HepG2 (cell line): ENCODE results near the gene MFSD2A.

ENCODE experiments used
- FOXK1 ChIP-seq: sonication (generic); formaldehyde crosslinking; IDR thresholded peaks from 2 replicates; pipeline ENCODE4 v1.4.0; 2020; ENCODE audit warnings: low read depth, missing genetic modification reagents, borderline replicate concordance
- MTF2 ChIP-seq: sonication (generic); formaldehyde crosslinking; IDR thresholded peaks from 2 replicates; pipeline ENCODE4 v1.5.0; 2020; ENCODE audit warnings: missing genetic modification reagents, borderline replicate concordance
- NFRKB ChIP-seq: fragments of 450-650 bp; IDR thresholded peaks from 2 replicates; pipeline ENCODE4 v1.6.1; 2017
- SYNCRIP ChIP-seq: fragments of 200-400 bp; formaldehyde crosslinking; IDR thresholded peaks from 2 replicates; pipeline ENCODE4 v1.6.1; 2018; ENCODE audit warnings: mild to moderate bottlenecking, low read depth, low read length; ENCODE audit not compliant: insufficient read depth
- ZFP62 ChIP-seq: sonication (generic); formaldehyde crosslinking; IDR thresholded peaks from 2 replicates; pipeline ENCODE4 v1.4.0; 2020; ENCODE audit warnings: missing genetic modification reagents
- ZFX ChIP-seq: sonication (generic); formaldehyde crosslinking; IDR thresholded peaks from 2 replicates; pipeline ENCODE4 v1.4.0; 2020; ENCODE audit warnings: mild to moderate bottlenecking, low read depth, missing genetic modification reagents, moderate library complexity
- ZNF563 ChIP-seq: sonication (generic); formaldehyde crosslinking; IDR thresholded peaks from 2 replicates; pipeline ENCODE4 v1.8.0; 2022; ENCODE audit warnings: mild to moderate bottlenecking, moderate library complexity, missing genetic modification reagents
- TF ChIP-seq, protein P1 (sequence below), 2 experiments: sonication (generic) in 1 of 2; formaldehyde crosslinking in 1 of 2; IDR thresholded peaks; 2 replicates each; pipeline versions ENCODE4 v1.5.1 to v1.6.1; 2011 to 2020; ENCODE audit warnings: borderline replicate concordance in 1 of 2, low read depth in 1 of 2, low read length in 1 of 2, mild to moderate bottlenecking in 1 of 2, missing genetic modification reagents in 1 of 2, moderate library complexity in 1 of 2
- TF ChIP-seq, protein P2 (sequence below): sonication (generic); formaldehyde crosslinking; IDR thresholded peaks from 2 replicates; pipeline ENCODE4 v1.8.0; 2022; ENCODE audit warnings: mild to moderate bottlenecking, missing genetic modification reagents, borderline replicate concordance

DNA sequence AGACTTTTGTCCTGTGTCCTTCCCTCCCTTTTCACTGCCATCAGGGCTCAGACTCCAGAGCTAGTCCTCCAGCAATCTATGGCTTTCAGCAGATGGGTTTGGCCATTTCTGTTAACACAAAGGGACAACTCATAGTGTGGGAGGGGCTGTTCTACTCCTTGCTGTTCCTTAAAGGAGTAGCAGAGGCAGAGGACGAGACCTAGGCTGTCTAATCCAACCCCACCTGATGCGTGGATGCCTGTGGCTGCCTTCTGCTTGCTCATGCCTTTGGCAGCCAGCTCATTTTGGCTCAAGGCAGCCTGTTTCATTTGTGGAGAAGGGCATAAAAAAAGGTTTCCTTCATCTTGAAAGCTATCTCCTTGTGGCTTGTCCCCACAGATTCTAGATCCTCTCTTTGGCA is 27.0 kb downstream of the MFSD2A start:
- TF ChIP-seq MTF2 (CRISPR knock-in tag) = no peak
- TF ChIP-seq, protein P1, sequence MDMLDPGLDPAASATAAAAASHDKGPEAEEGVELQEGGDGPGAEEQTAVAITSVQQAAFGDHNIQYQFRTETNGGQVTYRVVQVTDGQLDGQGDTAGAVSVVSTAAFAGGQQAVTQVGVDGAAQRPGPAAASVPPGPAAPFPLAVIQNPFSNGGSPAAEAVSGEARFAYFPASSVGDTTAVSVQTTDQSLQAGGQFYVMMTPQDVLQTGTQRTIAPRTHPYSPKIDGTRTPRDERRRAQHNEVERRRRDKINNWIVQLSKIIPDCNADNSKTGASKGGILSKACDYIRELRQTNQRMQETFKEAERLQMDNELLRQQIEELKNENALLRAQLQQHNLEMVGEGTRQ (IDR thresholded peaks at IDR 0.05; ENCODE audit: low read depth, low read length) = no peak
- TF ChIP-seq, protein P1 (CRISPR knock-in tag; IDR thresholded peaks at IDR 0.05; ENCODE audit: borderline replicate concordance) = no peak
- TF ChIP-seq, protein P2, sequence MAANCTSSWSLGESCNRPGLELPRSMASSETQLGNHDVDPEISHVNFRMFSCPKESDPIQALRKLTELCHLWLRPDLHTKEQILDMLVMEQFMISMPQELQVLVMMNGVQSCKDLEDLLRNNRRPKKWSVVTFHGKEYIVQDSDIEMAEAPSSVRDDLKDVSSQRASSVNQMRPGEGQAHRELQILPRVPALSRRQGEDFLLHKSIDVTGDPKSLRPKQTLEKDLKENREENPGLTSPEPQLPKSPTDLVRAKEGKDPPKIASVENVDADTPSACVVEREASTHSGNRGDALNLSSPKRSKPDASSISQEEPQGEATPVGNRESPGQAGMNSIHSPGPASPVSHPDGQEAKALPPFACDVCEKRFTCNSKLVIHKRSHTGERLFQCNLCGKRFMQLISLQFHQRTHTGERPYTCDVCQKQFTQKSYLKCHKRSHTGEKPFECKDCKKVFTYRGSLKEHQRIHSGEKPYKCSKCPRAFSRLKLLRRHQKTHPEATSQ (CRISPR knock-in tag) = no peak
- TF ChIP-seq ZNF563 (CRISPR knock-in tag) = no peak
- no peak for TF ChIP-seq ZFX
- no peak for TF ChIP-seq SYNCRIP
- no peak for TF ChIP-seq NFRKB
- no peak for TF ChIP-seq ZFP62 (CRISPR knock-in tag)
- TF ChIP-seq FOXK1 (CRISPR knock-in tag) = no peak
